A549 (cell line): ENCODE measurements around the gene PIPOX. TPM values are rescaled to one million over a fixed set of nuclear protein-coding genes. Genes with fewer than 3 reads are reported as not detected.

Source experiments
- ATAC-seq, 2 experiments: fragments of 200-7000 bp in 1 of 2; fragments of >200 bp in 1 of 2; cut with Nextera tagmentation in 1 of 2; cut with Tn5 transposase in 1 of 2; 3 replicates each; pipeline versions ENCODE4 v1.8.0 to v1.9.1; 2018 to 2020; ENCODE audit warnings: mild to moderate bottlenecking in 1 of 2, moderate library complexity in 1 of 2
- CTCF ChIA-PET: fragments of 300-600 bp; sonication (Branson Sonifier 250); formaldehyde crosslinking; extraction: SDS; loops from one replicate; lab custom pipeline; 2021; ENCODE audit warnings: antibody characterized with exemption, inconsistent platforms; lab: Yijun Ruan, JAX
- POLR2A ChIA-PET: fragments of 350-600 bp; formaldehyde crosslinking; extraction: SDS; loops from one replicate; lab custom pipeline; 2021; ENCODE audit warnings: antibody characterized with exemption, inconsistent platforms; lab: Yijun Ruan, JAX
- DNase-seq, 2 experiments: peaks; one replicate each; pipeline versions ENCODE4 v3.0.0 to v3.0.0-alpha.2; 2011 to 2016; ENCODE audit warnings: low read depth in 1 of 2, low spot score in 1 of 2
- FAIRE-seq: peaks from 2 replicates; lab custom pipeline; 2011; peaks lifted over from hg19 to GRCh38; lab: Jason Lieb, UNC
- H3K27ac ChIP-seq, 2 experiments: fragments of >200 bp; sonication (Bioruptor Twin); formaldehyde crosslinking; 3 replicates each; pipeline ENCODE4 v1.5.1; 2016 to 2017
- H3K4me1 ChIP-seq: fragments of >200 bp; sonication (Bioruptor Twin); formaldehyde crosslinking; 3 replicates; pipeline ENCODE4 v1.6.1; 2016
- H3K4me2 ChIP-seq: fragments of >200 bp; sonication (Bioruptor Twin); formaldehyde crosslinking; 3 replicates; pipeline ENCODE4 v1.6.1; 2016
- H3K4me3 ChIP-seq: fragments of >200 bp; sonication (Bioruptor Twin); formaldehyde crosslinking; 3 replicates; pipeline ENCODE4 v1.5.1; 2016
- H3K9me3 ChIP-seq: fragments of >200 bp; sonication (Bioruptor Twin); formaldehyde crosslinking; 3 replicates; pipeline ENCODE4 v1.6.1; 2016
- CEBPB ChIP-seq, 2 experiments: fragments of >200 bp in 1 of 2; sonication (Bioruptor Twin) in 1 of 2; formaldehyde crosslinking in 1 of 2; IDR thresholded peaks; 2 replicates each; pipeline ENCODE4 v1.6.1; 2012 to 2016
- CHD4 ChIP-seq: fragments of 200-600 bp; sonication (generic); IDR thresholded peaks from 2 replicates; pipeline ENCODE4 v1.6.1; 2016; ENCODE audit warnings: antibody characterized with exemption, mild to moderate bottlenecking, borderline replicate concordance
- EP300 ChIP-seq, 2 experiments: fragments of >200 bp; sonication (Bioruptor Twin); formaldehyde crosslinking; IDR thresholded peaks; 2 replicates in 1 of 2; 3 replicates in 1 of 2; pipeline ENCODE4 v1.6.1; 2016 to 2017
- JUN ChIP-seq, 2 experiments: fragments of >200 bp; sonication (Bioruptor Twin); formaldehyde crosslinking; IDR thresholded peaks; 2 replicates in 1 of 2; 3 replicates in 1 of 2; pipeline ENCODE4 v1.6.1; 2016 to 2017
- POLR2AphosphoS2 ChIP-seq: conservative IDR thresholded peaks from 2 replicates; pipeline ENCODE4 v1.6.1; 2012; ENCODE audit warnings: low read length, improper control_type of control experiment, inconsistent platforms
- RNF2 ChIP-seq: fragments of 200-600 bp; sonication (generic); IDR thresholded peaks from 2 replicates; pipeline ENCODE4 v1.6.1; 2016; ENCODE audit warnings: low read depth, mild to moderate bottlenecking, antibody characterized with exemption, moderate library complexity, borderline replicate concordance
- WGBS: methylation state at CpG from one replicate; pipeline ENCODE4 v1.1.6; 2017; ENCODE audit errors: missing lambda C conversion rate; 5-methylcytosine and 5-hydroxymethylcytosine counted together
- polyA plus RNA-seq, 4 experiments: library from polyadenylated mRNA; depleted of rRNA in 3 of 4; stranded (reverse); fragments of >200 nt; fragmentation: RNase III in 1 of 4; extraction: RNeasy Plus Mini Kit Qiagen cat#74134 plus additional on column Dnase treatment in 1 of 4; gene quantifications; 2 replicates in 3 of 4; 3 replicates in 1 of 4; pipeline ENCODE4 v1.2.3, GENCODE V29; 2011 to 2017

PIPOX gene
- polyA plus RNA-seq, 2 of the 4 experiments (the other 2 are of a cell fraction) = 0.39 to 0.94 TPM

GRCh38 chr17:29103341-29103740, 60.4 kb downstream of the PIPOX start:
- no peak overlapping the region for H3K4me2 ChIP-seq
- DNase-seq (no peak), ATAC-seq (no peak), FAIRE-seq (no peak)
- H3K9me3 ChIP-seq = no peaks in the 10 kb centered on the region
- H3K4me1 ChIP-seq = peaks cover 13% of the 10 kb centered on the region
- 97% methylated on average over 4 of the region's 4 CpGs for WGBS
- POLR2A ChIA-PET = no interaction called here
- H3K4me3 ChIP-seq = no peak overlapping the region
- TF ChIP-seq EP300 (IDR thresholded peaks at IDR 0.05) (no peak), JUN (IDR thresholded peaks at IDR 0.05) (no peak), POLR2AphosphoS2 (no peak), CHD4 (no peak), RNF2 (no peak), CEBPB (IDR thresholded peaks at IDR 0.05) (no peak)
- H3K27ac ChIP-seq = no peak overlapping the region
- CTCF ChIA-PET = interaction anchor here (1.7 to 1.9 kb wide), 2 partner anchors 41 to 138 kb away, joined by 3 to 9 read pairs; no protein-coding TSS in a partner anchor

Other genes starting within 250 kb of the PIPOX start
- 10.7 and 15.3 TPM in 2 replicates for gene FAM222B, start 200.4 kb upstream of the PIPOX start, polyA plus RNA-seq (2011; rRNA removed)
- 14.3 to 15.6 TPM (median 14.7 TPM) in 3 replicates for gene FAM222B, start 200.4 kb upstream of the PIPOX start, polyA plus RNA-seq (2017; fragmentation: RNase III; extraction: RNeasy Plus Mini Kit Qiagen cat#74134 plus additional on column Dnase treatment)
- gene ERAL1, start 188.1 kb upstream of the PIPOX start, polyA plus RNA-seq (2011; rRNA removed) = 88.3 and 123 TPM in 2 replicates
- gene ERAL1, start 188.1 kb upstream of the PIPOX start, polyA plus RNA-seq (2017; fragmentation: RNase III; extraction: RNeasy Plus Mini Kit Qiagen cat#74134 plus additional on column Dnase treatment) = 78.8 to 80.2 TPM (median 78.9 TPM) in 3 replicates
- gene FLOT2, start 145.4 kb upstream of the PIPOX start, polyA plus RNA-seq (2011; rRNA removed) = 68.8 and 78.6 TPM in 2 replicates
- gene FLOT2, start 145.4 kb upstream of the PIPOX start, polyA plus RNA-seq (2017; fragmentation: RNase III; extraction: RNeasy Plus Mini Kit Qiagen cat#74134 plus additional on column Dnase treatment) = 62.8 to 71.0 TPM (median 66.4 TPM) in 3 replicates
- 7.0 and 7.3 TPM in 2 replicates for gene DHRS13, start 140.1 kb upstream of the PIPOX start, polyA plus RNA-seq (2011; rRNA removed)
- 3.5 to 4.9 TPM (median 4.8 TPM) in 3 replicates for gene DHRS13, start 140.1 kb upstream of the PIPOX start, polyA plus RNA-seq (2017; fragmentation: RNase III; extraction: RNeasy Plus Mini Kit Qiagen cat#74134 plus additional on column Dnase treatment)
- gene PHF12, start 91.6 kb upstream of the PIPOX start, polyA plus RNA-seq (2011; rRNA removed) = 25.3 and 29.3 TPM in 2 replicates
- gene PHF12, start 91.6 kb upstream of the PIPOX start, polyA plus RNA-seq (2017; fragmentation: RNase III; extraction: RNeasy Plus Mini Kit Qiagen cat#74134 plus additional on column Dnase treatment) = 28.0 to 31.9 TPM (median 29.9 TPM) in 3 replicates
- not detected in 2 replicates for gene SEZ6, start 37.1 kb upstream of the PIPOX start, polyA plus RNA-seq (2011; rRNA removed)
- gene SEZ6, start 37.1 kb upstream of the PIPOX start, polyA plus RNA-seq (2017; fragmentation: RNase III; extraction: RNeasy Plus Mini Kit Qiagen cat#74134 plus additional on column Dnase treatment) = not detected in 3 replicates
- gene MYO18A, start 137.3 kb downstream of the PIPOX start, polyA plus RNA-seq (2011; rRNA removed) = 12.3 and 26.3 TPM in 2 replicates
- 22.4 to 29.7 TPM (median 28.4 TPM) in 3 replicates for gene MYO18A, start 137.3 kb downstream of the PIPOX start, polyA plus RNA-seq (2017; fragmentation: RNase III; extraction: RNeasy Plus Mini Kit Qiagen cat#74134 plus additional on column Dnase treatment)
- 0.10 TPM in 1 of 2 replicates, not detected in the other for gene CRYBA1, start 203.7 kb downstream of the PIPOX start, polyA plus RNA-seq (2011; rRNA removed)
- 0.12 TPM in 1 of 3 replicates, not detected in the others for gene CRYBA1, start 203.7 kb downstream of the PIPOX start, polyA plus RNA-seq (2017; fragmentation: RNase III; extraction: RNeasy Plus Mini Kit Qiagen cat#74134 plus additional on column Dnase treatment)